GM23248 (cell line): Measurements from ENCODE around the gene RPP21. TPM values are rescaled to one million over a fixed set of nuclear protein-coding genes. Genes with fewer than 3 reads are reported as not detected.

ENCODE experiments used
- DNase-seq: peaks from one replicate; pipeline ENCODE4 v3.0.0-alpha.2; 2015
- H2AFZ ChIP-seq: fragments of 200-600 bp; sonication (generic); 2 replicates; pipeline ENCODE4 v1.6.1; 2016; ENCODE audit warnings: antibody characterized with exemption
- H3F3A ChIP-seq: fragments of 200-600 bp; sonication (generic); 2 replicates; pipeline ENCODE4 v1.6.1; 2016; ENCODE audit warnings: mild to moderate bottlenecking, antibody characterized with exemption, mixed run types; ENCODE audit not compliant: insufficient read depth
- H3K27ac ChIP-seq: fragments of 200-600 bp; sonication (generic); 2 replicates; pipeline ENCODE4 v1.5.1; 2016; ENCODE audit warnings: mild to moderate bottlenecking
- H3K27me3 ChIP-seq: fragments of 200-600 bp; sonication (generic); replicated peaks from 2 replicates; pipeline ENCODE4 v1.6.1; 2016; ENCODE audit warnings: mild to moderate bottlenecking; ENCODE audit not compliant: insufficient read depth
- H3K36me3 ChIP-seq: fragments of 200-600 bp; sonication (generic); 2 replicates; pipeline ENCODE4 v1.6.1; 2016; ENCODE audit warnings: low read depth, mild to moderate bottlenecking
- H3K4me1 ChIP-seq: fragments of 200-600 bp; sonication (generic); 2 replicates; pipeline ENCODE4 v1.6.1; 2016; ENCODE audit warnings: mild to moderate bottlenecking; ENCODE audit not compliant: insufficient read depth
- H3K4me2 ChIP-seq: fragments of 200-600 bp; sonication (generic); one replicate; pipeline ENCODE4 v1.6.1; 2016; ENCODE audit warnings: mild to moderate bottlenecking; ENCODE audit not compliant: unreplicated experiment
- H3K4me3 ChIP-seq: fragments of 200-600 bp; sonication (generic); 2 replicates; pipeline ENCODE4 v1.5.1; 2016; ENCODE audit warnings: mild to moderate bottlenecking
- H3K79me2 ChIP-seq: fragments of 200-600 bp; sonication (generic); 2 replicates; pipeline ENCODE4 v1.6.1; 2016; ENCODE audit warnings: mild to moderate bottlenecking; ENCODE audit not compliant: insufficient read depth
- H3K9ac ChIP-seq: fragments of 200-600 bp; sonication (generic); 2 replicates; pipeline ENCODE4 v1.6.1; 2016; ENCODE audit warnings: mild to moderate bottlenecking
- H3K9me2 ChIP-seq: fragments of 200-600 bp; sonication (generic); 2 replicates; pipeline ENCODE4 v1.6.1; 2016; ENCODE audit warnings: mixed run types, mild to moderate bottlenecking, moderate library complexity; ENCODE audit not compliant: insufficient read depth
- H3K9me3 ChIP-seq: fragments of 200-600 bp; sonication (generic); one replicate; pipeline ENCODE4 v1.6.1; 2017; ENCODE audit warnings: low read depth
- H4K20me1 ChIP-seq: fragments of 200-600 bp; sonication (generic); 2 replicates; pipeline ENCODE4 v1.6.0; 2016; ENCODE audit not compliant: insufficient read depth
- EZH2 ChIP-seq: fragments of 200-600 bp; sonication (generic); IDR thresholded peaks from 2 replicates; pipeline ENCODE4 v1.6.1; 2018; ENCODE audit warnings: antibody characterized with exemption, mild to moderate bottlenecking; ENCODE audit not compliant: insufficient read depth, poor library complexity, severe bottlenecking
- EZH2phosphoT487 ChIP-seq: fragments of 200-600 bp; sonication (generic); IDR thresholded peaks from 2 replicates; pipeline ENCODE4 v1.6.1; 2018; ENCODE audit warnings: antibody characterized with exemption, moderate library complexity, mild to moderate bottlenecking, low read depth; ENCODE audit not compliant: insufficient read depth
- WGBS, 2 experiments: methylation state at CpG; one replicate each; pipeline ENCODE4 v1.1.6; 2015 to 2017; ENCODE audit warnings: low lambda C conversion rate in 2 of 2, low coverage in 1 of 2; ENCODE audit errors: missing lambda C conversion rate in 2 of 2; 5-methylcytosine and 5-hydroxymethylcytosine counted together
- in situ Hi-C: fragments of 300-500 bp; cut with MboI; formaldehyde crosslinking; loops from 2 replicates; pipeline ENCODE4 v1.15.0; 2020
- polyA plus RNA-seq: library from polyadenylated mRNA; unstranded; fragments of >200 nt; fragmentation: Nextera tagmentation; extraction: Ambion mirVana; gene quantifications from 2 replicates; pipeline ENCODE4 v1.2.1, GENCODE V29; 2016
- total RNA-seq: library from RNA; depleted of rRNA; stranded (reverse); fragments of >200 nt; shearing (Covaris generic); gene quantifications from 2 replicates; pipeline ENCODE4 v1.2.3, GENCODE V29; 2014

The RPP21 gene
- total and polyA plus RNA-seq, 2 experiments from 2014 or later: 45.8 to 63.4 TPM

DNA sequence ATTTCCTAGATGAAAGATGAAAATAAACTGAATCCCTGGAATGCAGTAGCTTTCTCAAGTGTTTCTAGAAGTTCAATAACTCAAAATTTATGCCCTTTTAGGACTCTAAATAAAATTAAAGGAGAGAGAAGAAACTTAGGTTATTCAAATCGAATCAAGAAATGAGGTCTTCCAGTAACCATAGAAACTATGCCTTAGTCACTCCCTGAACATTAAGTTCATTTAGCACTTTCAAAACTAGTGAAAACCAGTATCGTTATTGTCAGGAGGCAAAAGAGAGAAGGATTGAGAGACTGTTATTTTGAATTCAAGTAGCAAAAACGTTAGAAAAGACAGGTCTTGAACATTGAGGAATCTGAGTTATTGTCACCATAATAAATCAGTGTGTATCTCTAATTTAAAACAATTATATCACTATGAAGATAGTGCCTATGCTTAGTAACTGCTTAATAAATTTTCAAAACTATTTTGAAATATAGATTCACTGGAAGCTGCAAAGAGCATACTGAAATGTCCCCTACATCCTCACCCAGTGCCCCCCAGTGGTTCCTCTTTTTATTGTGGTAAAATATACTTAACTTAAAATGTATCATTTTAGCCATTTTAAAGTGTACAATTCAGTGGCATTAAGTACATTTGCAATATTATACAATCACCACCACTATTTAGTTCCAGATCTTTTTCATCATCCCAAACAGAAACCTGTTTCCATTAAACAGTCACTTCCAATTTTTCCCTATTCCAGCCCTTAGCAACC lies 4.6 kb downstream of the RPP21 start:
- H3K4me1 ChIP-seq: peaks cover 4% of the 10 kb centered on the region; the same call in 1 of the 2 replicates
- 0 out of 2 replicates have a peak, but pooled peaks cover 2% of the 10 kb centered on the region for H3F3A ChIP-seq
- no peak overlapping the region for H2AFZ ChIP-seq
- no peak overlapping the region for H3K4me3 ChIP-seq
- WGBS, 2 experiments: 63% methylated on average over 3 of the region's 3 CpGs
- TF ChIP-seq EZH2 (no peak), EZH2phosphoT487 (no peak)
- H3K27ac ChIP-seq: no peak overlapping the region
- DNase-seq: no peak
- H4K20me1 ChIP-seq: no peaks in the 10 kb centered on the region
- no peaks in the 10 kb centered on the region for H3K9me2 ChIP-seq
- H3K9ac ChIP-seq: no peak overlapping the region
- in situ Hi-C loops: no loop called here
- no peak overlapping the region for H3K4me2 ChIP-seq
- 0 out of 2 replicates have a peak, but pooled peaks cover 11% of the 10 kb centered on the region for H3K36me3 ChIP-seq
- no peaks in the 10 kb centered on the region for H3K27me3 ChIP-seq
- peaks cover 13% of the 10 kb centered on the region for H3K79me2 ChIP-seq
- H3K9me3 ChIP-seq: no peaks in the 10 kb centered on the region

DNA sequence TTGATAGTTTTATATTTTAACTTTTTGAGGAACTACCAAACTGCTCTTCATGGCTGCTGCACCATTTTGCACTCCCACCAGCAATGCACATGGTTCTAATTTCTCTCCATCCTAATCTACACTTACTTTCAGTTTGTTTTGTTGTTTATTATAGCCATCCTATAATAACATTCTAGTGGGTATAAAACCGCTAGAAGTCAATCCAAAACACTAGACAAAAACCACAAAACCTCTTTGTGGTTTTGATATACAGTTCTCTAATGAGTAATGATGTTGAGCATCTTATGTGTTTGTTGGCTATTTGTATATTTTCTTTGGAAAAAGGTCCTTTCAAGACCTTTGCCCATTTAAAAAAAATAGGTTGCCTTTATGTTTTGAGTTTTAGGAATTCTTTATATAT lies 5.6 kb downstream of the RPP21 start:
- H3K4me1 ChIP-seq: peaks cover 4% of the 10 kb centered on the region; the same call in 1 of the 2 replicates
- H3K9me2 ChIP-seq: no peaks in the 10 kb centered on the region
- no peak overlapping the region for H3K4me3 ChIP-seq
- H3K9ac ChIP-seq: no peak overlapping the region
- in situ Hi-C loops: no loop called here
- no peaks in the 10 kb centered on the region for H4K20me1 ChIP-seq
- no peaks in the 10 kb centered on the region for H3K9me3 ChIP-seq
- peaks cover 13% of the 10 kb centered on the region for H3K79me2 ChIP-seq
- H2AFZ ChIP-seq: no peak overlapping the region
- H3K27ac ChIP-seq: no peak overlapping the region
- no peaks in the 10 kb centered on the region for H3F3A ChIP-seq
- H3K27me3 ChIP-seq: no peaks in the 10 kb centered on the region
- WGBS, 2 experiments: 43 to 51% methylated on average over 1 of the region's 1 CpG
- no peak overlapping the region for H3K4me2 ChIP-seq
- no peak for DNase-seq
- TF ChIP-seq EZH2 (no peak), EZH2phosphoT487 (no peak)
- H3K36me3 ChIP-seq: 0 out of 2 replicates have a peak, but pooled peaks cover 11% of the 10 kb centered on the region

DNA sequence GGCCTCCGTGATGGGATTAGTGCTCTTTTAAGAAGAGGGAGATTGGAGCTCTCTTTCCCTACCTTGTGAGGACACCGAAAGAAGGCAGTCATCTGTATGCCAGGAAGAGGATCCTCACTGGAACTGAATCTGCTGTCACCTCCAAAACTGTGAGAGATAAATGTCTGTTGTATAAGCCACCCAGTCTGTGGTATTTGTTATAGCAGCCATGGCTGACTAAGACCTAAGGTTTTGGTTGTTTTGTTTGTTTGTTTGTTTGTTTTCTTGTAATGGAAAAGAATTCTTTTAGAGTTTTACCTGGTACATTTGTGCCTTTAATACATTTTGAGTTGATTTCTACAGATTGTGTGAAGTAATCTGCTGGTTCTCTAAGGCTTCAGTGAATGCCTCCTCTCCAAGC lies 7.6 kb downstream of the RPP21 start:
- Histone ChIP-seq H3K36me3 (no peaks in the 10 kb centered on the region), H3K4me1 (no peaks in the 10 kb centered on the region), H3K9me3 (no peaks in the 10 kb centered on the region), H3K9ac (no peak overlapping the region), H3F3A (no peaks in the 10 kb centered on the region), H3K79me2 (no peaks in the 10 kb centered on the region), H3K27ac (no peak overlapping the region), H3K4me3 (no peak overlapping the region), H3K9me2 (no peaks in the 10 kb centered on the region), H4K20me1 (no peaks in the 10 kb centered on the region), H3K27me3 (no peaks in the 10 kb centered on the region), H3K4me2 (no peak overlapping the region), H2AFZ (no peak overlapping the region)
- in situ Hi-C loops: no loop called here
- 79 to 89% methylated on average over 2 of the region's 2 CpGs for WGBS, 2 experiments
- no peak for TF ChIP-seq EZH2
- TF ChIP-seq EZH2phosphoT487: no peak
- DNase-seq: no peak

DNA sequence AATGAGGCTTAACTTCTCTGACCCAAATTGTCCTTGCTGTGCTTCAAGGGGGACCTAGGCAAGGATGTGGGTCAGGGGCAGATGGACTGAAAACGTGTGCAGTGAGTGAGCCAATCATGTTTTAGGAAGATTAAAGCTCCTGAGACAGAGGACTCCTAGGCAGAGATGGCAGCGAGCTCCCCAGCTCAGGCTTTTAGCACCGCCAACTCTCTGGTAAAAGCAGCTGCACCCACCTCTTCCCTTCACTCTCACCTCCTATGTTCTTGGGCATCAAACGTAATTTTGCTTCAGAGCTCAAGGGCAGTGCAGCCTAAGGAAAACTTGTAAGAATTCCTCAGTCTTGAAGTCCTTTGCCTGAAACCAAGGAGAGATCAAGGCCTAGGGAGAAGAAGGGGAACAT lies 10.3 kb downstream of the RPP21 start:
- H4K20me1 ChIP-seq: no peaks in the 10 kb centered on the region
- in situ Hi-C loops: no loop called here
- no peaks in the 10 kb centered on the region for H3K9me2 ChIP-seq
- no peak overlapping the region for H3K4me3 ChIP-seq
- H3K9ac ChIP-seq: no peak overlapping the region
- H3K27me3 ChIP-seq: peaks cover 26% of the 10 kb centered on the region
- DNase-seq: no peak
- no peaks in the 10 kb centered on the region for H3K79me2 ChIP-seq
- H3K4me1 ChIP-seq: no peaks in the 10 kb centered on the region
- no peaks in the 10 kb centered on the region for H3K36me3 ChIP-seq
- no peaks in the 10 kb centered on the region for H3K9me3 ChIP-seq
- H2AFZ ChIP-seq: no peak overlapping the region
- H3K27ac ChIP-seq: no peak overlapping the region
- TF ChIP-seq EZH2phosphoT487 (no peak), EZH2 (no peak)
- no peak overlapping the region for H3K4me2 ChIP-seq
- 57 to 66% methylated on average over 4 of the region's 4 CpGs for WGBS, 2 experiments
- no peaks in the 10 kb centered on the region for H3F3A ChIP-seq
